WERI-Rb-1 (cell line): ENCODE data around the gene COASY.

Source experiments
- DNase-seq: peaks from one replicate; pipeline ENCODE4 v3.0.0-alpha.2; 2020
- H3K27ac ChIP-seq: fragments of 250-450 bp; sonication (Bioruptor Pico); 2 replicates; pipeline ENCODE4 v1.5.1; 2020; ENCODE audit warnings: mild to moderate bottlenecking, moderate library complexity
- H3K27me3 ChIP-seq: fragments of 250-450 bp; sonication (Bioruptor Pico); 2 replicates; pipeline ENCODE4 v1.5.1; 2021; ENCODE audit warnings: mild to moderate bottlenecking, low read depth, moderate library complexity; ENCODE audit not compliant: insufficient read depth, severe bottlenecking
- H3K36me3 ChIP-seq: fragments of 250-450 bp; sonication (Bioruptor Pico); 2 replicates; pipeline ENCODE4 v1.5.1; 2020; ENCODE audit warnings: mild to moderate bottlenecking, moderate library complexity
- H3K4me3 ChIP-seq: 2 replicates; pipeline ENCODE4 v1.5.1; 2011; ENCODE audit warnings: low read depth, mild to moderate bottlenecking, control low read depth, low read length
- H3K9me3 ChIP-seq: fragments of 250-450 bp; sonication (Bioruptor Pico); 2 replicates; pipeline ENCODE4 v1.5.1; 2021; ENCODE audit warnings: mild to moderate bottlenecking, moderate library complexity; ENCODE audit not compliant: severe bottlenecking
- TF ChIP-seq, protein P1 (sequence below): IDR thresholded peaks from 2 replicates; pipeline ENCODE4 v1.5.1; 2011; ENCODE audit warnings: low read depth, mild to moderate bottlenecking, control low read depth, inconsistent platforms, low read length

COASY gene

GRCh38 chr17:42521036-42521435 is 40.9 kb upstream of the COASY start:
- no peak overlapping the region for H3K27ac ChIP-seq

GRCh38 chr17:42521666-42522262 is 40.2 kb upstream of the COASY start:
- Histone ChIP-seq H3K4me3 (no peak overlapping the region), H3K36me3 (peaks cover 47% of the 10 kb centered on the region), H3K27me3 (no peaks in the 10 kb centered on the region), H3K27ac (no peak overlapping the region), H3K9me3 (no peaks in the 10 kb centered on the region)
- TF ChIP-seq, protein P1, sequence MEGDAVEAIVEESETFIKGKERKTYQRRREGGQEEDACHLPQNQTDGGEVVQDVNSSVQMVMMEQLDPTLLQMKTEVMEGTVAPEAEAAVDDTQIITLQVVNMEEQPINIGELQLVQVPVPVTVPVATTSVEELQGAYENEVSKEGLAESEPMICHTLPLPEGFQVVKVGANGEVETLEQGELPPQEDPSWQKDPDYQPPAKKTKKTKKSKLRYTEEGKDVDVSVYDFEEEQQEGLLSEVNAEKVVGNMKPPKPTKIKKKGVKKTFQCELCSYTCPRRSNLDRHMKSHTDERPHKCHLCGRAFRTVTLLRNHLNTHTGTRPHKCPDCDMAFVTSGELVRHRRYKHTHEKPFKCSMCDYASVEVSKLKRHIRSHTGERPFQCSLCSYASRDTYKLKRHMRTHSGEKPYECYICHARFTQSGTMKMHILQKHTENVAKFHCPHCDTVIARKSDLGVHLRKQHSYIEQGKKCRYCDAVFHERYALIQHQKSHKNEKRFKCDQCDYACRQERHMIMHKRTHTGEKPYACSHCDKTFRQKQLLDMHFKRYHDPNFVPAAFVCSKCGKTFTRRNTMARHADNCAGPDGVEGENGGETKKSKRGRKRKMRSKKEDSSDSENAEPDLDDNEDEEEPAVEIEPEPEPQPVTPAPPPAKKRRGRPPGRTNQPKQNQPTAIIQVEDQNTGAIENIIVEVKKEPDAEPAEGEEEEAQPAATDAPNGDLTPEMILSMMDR = no peak
- no peak for DNase-seq

More at GRCh38 chr17:42521036-42521435, 40.9 kb upstream of the COASY start:
- no peak for DNase-seq
- H3K36me3 ChIP-seq = peaks cover 52% of the 10 kb centered on the region
- no peak overlapping the region for H3K4me3 ChIP-seq
- TF ChIP-seq, protein P1 = no peak
- H3K9me3 ChIP-seq = no peaks in the 10 kb centered on the region
- no peaks in the 10 kb centered on the region for H3K27me3 ChIP-seq

DNA sequence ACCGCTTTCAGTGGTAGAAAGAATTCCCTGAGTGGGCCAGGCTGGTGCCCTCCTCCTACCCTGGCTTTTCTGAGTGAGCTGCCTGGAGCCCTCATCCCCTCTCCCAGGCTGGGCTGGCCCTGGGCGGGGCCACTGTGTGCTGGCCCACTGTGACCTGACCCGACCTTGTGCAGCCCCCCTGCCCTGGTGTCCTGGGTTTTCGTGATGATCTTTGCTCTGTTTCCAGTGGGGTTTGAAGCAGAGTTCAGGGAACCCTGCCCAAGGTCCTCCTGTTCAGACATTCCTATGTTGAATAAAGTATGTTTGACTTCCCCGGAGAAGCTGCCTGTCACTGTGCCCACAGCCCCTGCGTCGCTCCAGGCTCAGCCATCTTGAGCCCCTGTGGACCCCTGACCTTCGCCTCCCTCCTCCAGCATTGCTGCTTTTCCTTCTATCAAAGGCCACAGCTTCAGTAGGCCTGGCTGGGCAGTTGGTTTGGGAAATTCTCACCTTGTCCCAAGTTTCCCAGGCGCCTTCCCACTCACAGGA is 39.6 kb upstream of the COASY start:
- TF ChIP-seq, protein P1 = no peak
- no peak for DNase-seq
- no peaks in the 10 kb centered on the region for H3K27me3 ChIP-seq
- H3K9me3 ChIP-seq = no peaks in the 10 kb centered on the region
- H3K27ac ChIP-seq = no peak overlapping the region
- H3K36me3 ChIP-seq = peaks cover 41% of the 10 kb centered on the region
- H3K4me3 ChIP-seq = no peak overlapping the region

- TF ChIP-seq, protein P1 = no peak
- no peak overlapping the region for H3K4me3 ChIP-seq
- H3K9me3 ChIP-seq = no peaks in the 10 kb centered on the region
- peaks cover 39% of the 10 kb centered on the region for H3K36me3 ChIP-seq
- H3K27ac ChIP-seq = no peak overlapping the region
- H3K27me3 ChIP-seq = no peaks in the 10 kb centered on the region
- no peak for DNase-seq
Measured at GRCh38 chr17:42522798-42523278, 39.1 kb upstream of the COASY start.

- no peak for DNase-seq
- TF ChIP-seq, protein P1 = no peak
- H3K36me3 ChIP-seq = peaks cover 34% of the 10 kb centered on the region
- no peaks in the 10 kb centered on the region for H3K27me3 ChIP-seq
- no peak overlapping the region for H3K27ac ChIP-seq
- H3K4me3 ChIP-seq = no peak overlapping the region
- H3K9me3 ChIP-seq = no peaks in the 10 kb centered on the region
Measured at GRCh38 chr17:42525221-42525620, 36.7 kb upstream of the COASY start.
